ENCODE data around the gene JPH3.

Gene JPH3

DNA sequence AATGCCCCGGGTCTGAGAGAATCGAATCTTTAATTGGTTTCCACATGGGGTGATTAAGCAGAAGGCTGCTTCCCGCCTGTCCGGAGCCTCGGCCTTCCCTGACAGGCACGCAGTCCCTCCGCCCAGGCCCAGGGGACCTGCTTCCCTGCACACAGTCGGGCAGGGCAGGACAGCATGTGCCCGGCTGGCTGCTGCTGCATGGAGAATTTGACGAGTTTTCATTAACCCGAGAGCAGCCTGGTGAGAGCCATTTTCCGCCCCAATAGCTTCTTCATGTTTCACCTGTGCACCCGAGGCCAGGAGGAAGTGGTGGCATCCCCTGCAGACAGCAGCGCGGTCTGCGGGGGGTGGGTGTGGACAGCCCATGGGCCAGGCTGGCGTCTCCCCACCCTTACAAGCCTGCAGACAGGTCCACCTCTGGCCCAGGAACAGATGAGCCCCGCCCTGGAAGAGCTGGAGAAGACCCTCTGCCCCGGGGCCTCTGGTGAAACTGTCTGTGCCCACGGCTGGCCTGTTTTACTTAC lies 96.4 kb downstream of the JPH3 start:
- peak; percentile 21 for DNase-seq (ENCODE audit: low read depth)
- H3K4me3 ChIP-seq (ENCODE audit: low read depth, low read length) = no peak overlapping the region
- TF ChIP-seq, protein P1, sequence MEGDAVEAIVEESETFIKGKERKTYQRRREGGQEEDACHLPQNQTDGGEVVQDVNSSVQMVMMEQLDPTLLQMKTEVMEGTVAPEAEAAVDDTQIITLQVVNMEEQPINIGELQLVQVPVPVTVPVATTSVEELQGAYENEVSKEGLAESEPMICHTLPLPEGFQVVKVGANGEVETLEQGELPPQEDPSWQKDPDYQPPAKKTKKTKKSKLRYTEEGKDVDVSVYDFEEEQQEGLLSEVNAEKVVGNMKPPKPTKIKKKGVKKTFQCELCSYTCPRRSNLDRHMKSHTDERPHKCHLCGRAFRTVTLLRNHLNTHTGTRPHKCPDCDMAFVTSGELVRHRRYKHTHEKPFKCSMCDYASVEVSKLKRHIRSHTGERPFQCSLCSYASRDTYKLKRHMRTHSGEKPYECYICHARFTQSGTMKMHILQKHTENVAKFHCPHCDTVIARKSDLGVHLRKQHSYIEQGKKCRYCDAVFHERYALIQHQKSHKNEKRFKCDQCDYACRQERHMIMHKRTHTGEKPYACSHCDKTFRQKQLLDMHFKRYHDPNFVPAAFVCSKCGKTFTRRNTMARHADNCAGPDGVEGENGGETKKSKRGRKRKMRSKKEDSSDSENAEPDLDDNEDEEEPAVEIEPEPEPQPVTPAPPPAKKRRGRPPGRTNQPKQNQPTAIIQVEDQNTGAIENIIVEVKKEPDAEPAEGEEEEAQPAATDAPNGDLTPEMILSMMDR (IDR thresholded peaks at IDR 0.05; ENCODE audit: low read depth, low read length, missing control alignments) = no peak

DNA sequence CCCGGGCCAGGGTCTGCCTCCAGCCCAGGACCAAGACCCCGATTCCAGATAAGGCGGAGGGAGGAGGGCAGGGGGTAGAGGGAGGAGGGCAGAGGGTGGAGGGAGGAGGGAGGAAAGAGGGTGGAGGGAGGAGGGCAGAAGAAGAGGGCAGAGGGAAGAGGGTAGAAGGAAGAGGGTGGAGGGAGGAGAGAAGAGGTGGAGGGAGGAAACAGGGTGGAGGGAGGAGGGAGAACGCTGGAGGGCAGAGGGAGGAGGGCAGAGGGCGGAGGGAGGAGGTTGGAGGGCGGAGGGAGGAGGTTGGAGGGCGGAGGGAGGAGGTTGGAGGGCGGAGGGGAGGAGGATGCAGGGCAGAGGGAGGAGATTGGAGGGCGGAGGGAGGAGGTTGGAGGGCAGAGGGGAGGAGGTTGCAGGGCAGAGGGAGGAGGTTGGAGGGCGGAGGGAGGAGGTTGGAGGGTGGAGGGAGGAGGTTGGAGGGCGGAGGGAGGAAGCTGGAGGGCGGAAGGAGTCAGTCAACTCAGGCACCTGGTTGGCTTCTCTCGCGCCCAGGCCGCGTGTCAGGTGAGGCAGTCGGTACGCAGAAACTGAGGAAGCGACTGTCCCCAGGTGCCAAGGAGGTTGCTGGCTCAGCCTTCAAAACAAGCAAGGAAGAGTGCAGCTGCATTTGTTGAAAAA lies 98.2 kb downstream of the JPH3 start:
- H3K4me3 ChIP-seq (ENCODE audit: low read depth, low read length) = no peak overlapping the region
- DNase-seq (ENCODE audit: low read depth) = no peak
- TF ChIP-seq, protein P1 (IDR thresholded peaks at IDR 0.05; ENCODE audit: low read depth, low read length, missing control alignments) = no peak

DNA sequence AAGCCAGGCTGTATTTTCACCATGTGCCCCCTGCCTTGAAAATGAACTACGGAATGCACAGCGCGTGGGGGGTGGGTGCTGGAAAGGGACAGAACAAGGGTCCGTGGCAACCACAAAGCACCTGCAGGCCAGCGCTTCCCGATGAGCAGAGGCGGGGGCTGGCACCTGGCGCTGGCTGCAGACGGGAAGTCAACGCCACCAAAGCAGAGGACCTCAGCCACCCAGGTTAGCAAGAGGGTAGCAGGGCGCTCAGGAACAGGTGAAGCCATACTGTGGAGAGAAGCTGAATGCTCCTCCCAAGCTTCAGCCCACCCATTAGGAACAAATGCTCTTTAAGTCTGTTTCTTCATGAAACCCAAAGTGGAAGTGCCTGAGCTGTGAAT lies 98.8 kb downstream of the JPH3 start:
- TF ChIP-seq, protein P1 (IDR thresholded peaks at IDR 0.05; ENCODE audit: low read depth, low read length, missing control alignments) = no peak
- no peak for DNase-seq (ENCODE audit: low read depth)
- no peak overlapping the region for H3K4me3 ChIP-seq (ENCODE audit: low read depth, low read length)

DNA sequence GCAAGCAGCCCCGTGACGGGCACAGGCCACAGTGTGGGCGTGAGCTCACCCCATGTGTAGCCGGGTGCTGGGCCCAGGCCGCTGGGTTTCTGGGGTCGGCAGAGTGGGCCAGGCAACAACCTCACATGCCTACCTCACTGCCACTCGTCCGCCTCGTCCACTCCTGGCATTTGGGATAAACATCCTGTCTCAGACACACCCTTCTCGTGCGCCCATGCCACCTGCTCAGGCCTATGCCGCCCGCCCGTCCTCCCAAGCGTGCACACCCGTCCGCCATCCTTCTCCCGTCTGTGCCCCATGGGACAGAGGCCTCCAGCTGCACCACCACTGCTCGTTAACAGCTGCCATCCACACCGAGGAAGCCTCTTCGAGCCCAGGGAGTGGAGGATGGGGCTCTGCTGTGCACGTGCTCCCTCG lies 99.2 kb downstream of the JPH3 start:
- DNase-seq (ENCODE audit: low read depth) = no peak
- TF ChIP-seq, protein P1 (IDR thresholded peaks at IDR 0.05; ENCODE audit: low read depth, low read length, missing control alignments) = no peak
- no peak overlapping the region for H3K4me3 ChIP-seq (ENCODE audit: low read depth, low read length)

DNA sequence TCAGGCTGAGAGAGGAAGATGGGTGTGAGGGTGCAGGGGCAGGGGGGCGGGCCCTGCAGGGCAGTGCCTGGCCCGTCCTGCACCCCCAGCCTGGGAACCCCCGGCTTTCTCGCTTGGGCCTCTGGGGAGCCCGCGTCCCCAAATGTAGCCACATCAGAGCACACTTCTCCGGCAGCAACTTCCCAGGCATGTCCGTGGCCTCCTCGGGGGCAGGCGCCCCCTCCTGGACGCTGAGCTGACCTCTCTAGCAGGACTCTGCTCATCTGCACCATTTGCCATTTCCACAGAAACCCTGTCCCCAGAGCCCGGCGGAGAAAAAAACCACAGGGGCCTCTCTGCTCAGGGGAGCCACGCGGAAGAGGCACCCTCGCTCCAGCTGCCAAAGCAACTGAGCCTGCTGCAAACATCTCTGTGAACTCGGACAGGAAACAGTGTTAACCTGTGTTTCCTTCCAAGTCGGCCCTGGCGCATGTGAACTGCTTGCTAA lies 100.1 kb downstream of the JPH3 start:
- H3K4me3 ChIP-seq (ENCODE audit: low read depth, low read length) = no peak overlapping the region
- TF ChIP-seq, protein P1 (IDR thresholded peaks at IDR 0.05; ENCODE audit: low read depth, low read length, missing control alignments) = peak; percentile 63
- DNase-seq (ENCODE audit: low read depth) = no peak

DNA sequence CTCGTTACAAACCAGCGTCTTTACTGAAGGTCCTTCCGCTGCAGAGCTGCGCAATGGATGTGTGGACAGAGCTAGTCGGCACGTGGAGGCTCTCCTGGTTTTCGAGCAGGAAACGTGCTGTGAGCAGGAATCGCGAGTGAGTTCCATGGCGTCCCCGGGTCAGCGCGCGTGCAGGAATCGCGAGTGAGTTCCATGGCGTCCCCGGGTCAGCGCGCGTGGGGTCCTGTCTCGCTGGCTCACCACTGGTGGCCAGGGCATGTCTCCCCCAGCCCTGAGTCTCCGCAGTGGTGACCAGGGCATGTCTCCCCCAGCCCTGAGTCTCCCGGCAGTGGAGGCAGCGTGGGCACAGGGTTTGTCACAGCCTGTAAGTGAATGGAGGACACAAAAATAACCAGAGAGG lies 100.8 kb downstream of the JPH3 start:
- H3K4me3 ChIP-seq (ENCODE audit: low read depth, low read length) = no peak overlapping the region
- DNase-seq (ENCODE audit: low read depth) = no peak
- TF ChIP-seq, protein P1 (IDR thresholded peaks at IDR 0.05; ENCODE audit: low read depth, low read length, missing control alignments) = no peak
